NCI-H748 treated with DMSO at 0.1 percent for 48 hours (cell line): Measurements from ENCODE around the gene BCR.

ENCODE experiments used
- DNase-seq: peaks from one replicate; lab custom pipeline; 2025; lab: John Stamatoyannopoulos, UW

The BCR gene

DNA sequence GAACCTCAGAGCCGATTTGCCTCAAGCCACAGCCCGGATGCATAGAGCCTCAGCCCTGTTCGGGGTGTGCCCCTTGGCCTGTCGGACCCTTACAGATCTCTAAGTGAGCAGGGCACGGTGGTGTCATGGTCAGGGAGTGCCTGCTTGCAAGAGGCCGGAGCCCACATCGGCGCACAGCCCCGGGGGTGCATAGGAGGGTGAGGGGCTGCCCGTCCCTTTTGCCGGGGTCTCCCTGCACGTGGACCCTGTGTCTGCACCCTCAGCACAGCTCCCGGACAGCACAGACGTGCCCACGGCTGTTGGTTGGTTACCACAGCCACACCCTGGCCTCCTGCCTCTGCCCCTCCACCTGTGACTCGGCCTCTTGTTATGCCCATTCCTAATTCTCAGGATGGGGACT, 28.5 kb upstream of the BCR start:
- no peak for DNase-seq

DNA sequence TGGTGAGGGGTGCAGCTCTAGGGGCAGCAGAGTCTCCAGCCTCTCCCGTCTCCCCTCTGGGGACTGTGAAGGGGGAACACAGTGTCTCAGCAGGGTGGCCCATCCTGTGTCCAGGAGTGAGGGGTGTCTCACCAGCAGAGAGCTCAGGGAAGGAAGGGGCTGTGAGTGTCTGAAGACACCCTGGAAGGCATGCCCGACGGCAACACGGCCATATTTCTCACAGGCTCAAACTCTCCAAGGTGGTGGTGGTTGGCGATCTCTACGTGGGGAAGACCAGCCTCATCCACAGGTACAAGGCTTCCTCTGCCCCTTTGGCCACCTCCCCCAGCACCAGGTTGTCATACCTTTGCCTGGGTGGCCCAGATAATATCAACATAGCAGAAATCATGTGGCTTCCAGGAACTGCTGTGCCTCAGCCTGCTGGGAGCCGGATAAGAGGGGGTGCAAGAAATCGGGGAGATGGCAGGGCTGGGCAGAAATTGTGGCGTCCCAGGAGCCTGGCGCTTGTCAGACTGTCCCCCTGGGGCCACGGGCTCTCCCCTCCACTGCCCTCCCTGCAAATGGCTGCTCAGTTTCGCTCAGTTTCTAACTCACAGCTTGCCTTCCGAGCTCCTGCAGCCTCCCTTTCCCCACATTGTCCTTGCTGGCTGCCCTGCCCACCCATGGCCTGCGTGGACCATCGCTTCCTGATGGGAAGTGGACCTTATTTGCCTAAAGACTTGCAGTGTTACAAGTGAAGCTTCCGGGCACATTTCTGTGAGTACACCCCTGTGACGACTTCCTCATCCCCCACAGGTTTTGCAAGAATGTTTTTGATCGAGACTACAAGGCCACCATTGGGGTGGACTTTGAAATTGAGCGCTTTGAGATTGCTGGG, 27.8 kb upstream of the BCR start:
- DNase-seq = no peak

DNA sequence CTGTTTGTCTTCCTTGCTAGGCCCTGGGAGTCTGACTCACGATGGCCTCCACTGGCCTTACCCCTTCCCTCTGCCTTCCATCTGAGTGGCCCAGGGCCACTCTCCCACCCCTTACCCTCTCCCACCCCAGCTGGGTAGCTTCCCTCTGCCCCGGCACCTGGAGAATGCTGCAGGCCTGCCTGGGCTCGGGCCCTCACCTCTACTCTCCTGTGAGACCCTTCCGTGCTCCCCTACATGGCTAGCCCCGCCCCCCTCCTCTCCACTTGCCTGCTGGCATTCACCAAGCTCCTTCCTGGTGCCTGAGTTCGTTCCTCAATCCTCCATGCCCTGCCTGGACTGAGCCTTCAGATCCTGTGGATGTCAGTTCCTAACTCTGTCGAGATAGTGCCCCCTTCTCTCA, 26.3 kb upstream of the BCR start:
- DNase-seq = no peak

DNA sequence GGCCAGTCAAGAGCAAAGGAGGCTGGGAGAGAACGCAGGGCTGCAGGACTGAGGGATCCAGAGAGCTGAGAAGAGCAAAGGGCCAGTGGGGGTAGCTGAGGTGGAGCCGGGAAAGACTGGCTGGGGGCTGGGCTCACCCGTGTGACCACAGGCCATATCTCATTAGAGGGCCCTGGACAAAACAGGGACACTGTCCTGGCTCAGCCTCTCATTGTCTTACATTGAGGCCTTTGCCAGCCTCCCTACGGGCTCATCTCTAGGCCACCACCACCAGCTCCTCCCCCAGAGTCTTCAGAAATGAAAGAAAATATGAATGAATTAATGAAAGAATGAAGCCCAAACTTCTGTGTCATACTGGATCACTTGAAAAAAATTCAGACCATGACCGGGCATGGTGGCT, 25.8 kb upstream of the BCR start:
- DNase-seq = no peak

DNA sequence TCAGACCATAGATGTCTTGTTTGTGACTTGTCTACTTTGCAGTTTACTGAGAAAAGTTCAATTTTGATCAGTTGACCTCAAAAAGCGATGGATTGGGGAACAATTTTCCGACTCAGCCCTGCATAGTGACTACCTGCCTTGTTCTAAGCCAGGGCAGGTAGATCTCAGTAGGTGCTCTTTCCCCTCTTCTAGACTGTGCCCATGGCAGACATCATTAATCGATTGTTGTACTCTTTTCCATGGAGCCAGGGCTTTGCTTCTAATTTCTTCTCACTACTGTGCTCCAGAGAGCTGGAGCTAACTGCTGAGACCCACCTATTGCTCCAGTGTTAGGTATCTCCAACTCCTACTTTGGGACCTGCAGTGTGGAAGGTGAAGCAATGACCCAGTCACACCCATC, 25.2 kb upstream of the BCR start:
- DNase-seq = no peak

DNA sequence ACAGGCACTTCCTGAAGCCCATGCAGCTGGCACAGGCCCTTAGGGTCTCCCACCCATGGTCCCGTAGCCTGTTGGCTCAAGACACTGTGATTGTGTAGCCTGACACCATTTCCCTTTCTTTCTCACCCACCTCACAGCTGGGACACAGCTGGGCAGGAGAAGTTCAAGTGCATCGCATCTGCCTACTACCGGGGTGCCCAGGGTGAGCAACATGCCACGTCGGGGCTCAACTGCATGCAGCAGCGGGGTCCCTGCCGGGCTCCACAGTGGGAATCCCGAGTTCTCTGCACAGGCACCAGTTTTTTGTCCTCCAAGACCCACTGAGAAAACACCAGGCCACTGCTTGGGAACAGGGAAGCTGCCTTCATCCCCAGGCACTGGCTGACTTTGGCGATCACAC, 24.5 kb upstream of the BCR start:
- no peak for DNase-seq

DNA sequence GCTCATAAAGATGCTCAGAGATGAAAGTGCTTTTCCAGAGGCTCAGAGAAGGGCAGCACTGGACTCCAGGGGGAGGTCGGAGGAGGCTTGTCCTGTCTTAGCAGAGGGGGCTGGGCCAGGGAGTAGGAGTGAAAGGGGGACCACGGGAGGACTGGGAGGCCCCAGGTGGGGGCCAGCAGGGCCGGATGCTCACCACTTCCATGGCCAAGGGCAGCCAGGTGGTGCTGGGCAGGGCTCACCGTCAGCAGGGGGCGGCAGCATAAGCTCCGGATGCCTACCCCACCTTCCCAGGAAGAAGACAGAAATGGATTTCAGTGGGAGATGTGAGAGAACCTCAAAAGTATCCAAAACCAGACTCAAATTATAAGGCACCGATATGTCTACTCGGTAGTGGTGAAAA, 24.0 kb upstream of the BCR start:
- DNase-seq = no peak

DNA sequence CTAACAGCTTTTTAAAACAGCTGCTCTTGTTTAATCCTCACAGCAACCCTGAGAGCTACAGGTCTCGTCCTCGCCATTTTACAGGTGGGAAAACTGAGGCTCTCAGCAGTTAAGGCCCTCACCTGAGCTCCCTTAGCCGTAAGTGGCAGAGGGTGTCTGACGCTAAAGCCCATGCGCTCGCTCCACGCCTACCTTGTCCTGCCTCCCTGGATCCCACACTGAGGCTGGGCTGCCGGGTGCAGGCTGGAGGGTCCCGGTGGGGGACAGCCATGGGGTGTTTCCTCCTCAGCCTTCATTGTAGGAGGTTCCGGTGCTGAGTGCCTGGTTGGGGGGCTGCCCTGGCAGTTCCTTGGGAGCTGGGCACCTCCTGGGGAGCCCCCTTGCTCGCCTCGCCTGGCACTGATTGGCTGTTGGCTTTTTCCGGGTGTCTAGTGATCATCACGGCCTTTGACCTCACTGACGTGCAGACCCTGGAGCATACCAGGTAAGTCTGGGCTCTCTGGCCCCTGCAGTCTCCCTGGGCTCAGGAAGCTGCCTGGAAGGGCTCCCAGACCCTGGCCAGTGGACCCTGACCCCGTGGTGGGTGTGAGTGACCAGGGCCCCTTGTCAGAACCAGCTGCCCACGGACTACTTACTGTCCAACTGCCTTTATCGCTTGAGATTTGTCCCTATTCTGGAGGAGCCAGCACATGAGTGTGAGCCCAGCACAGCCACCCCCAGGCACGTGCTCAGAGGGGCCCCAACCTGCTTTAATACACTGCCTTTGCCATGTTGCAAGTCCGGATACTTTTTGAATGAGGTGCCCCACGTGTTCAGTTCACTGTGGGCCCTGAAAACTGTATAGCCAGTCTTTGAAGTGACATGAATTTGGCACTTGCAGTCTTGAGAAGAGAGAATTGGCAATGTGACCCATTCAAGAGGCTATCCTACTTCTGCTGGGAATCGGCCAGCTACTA, 22.5 kb upstream of the BCR start:
- DNase-seq = no peak

DNA sequence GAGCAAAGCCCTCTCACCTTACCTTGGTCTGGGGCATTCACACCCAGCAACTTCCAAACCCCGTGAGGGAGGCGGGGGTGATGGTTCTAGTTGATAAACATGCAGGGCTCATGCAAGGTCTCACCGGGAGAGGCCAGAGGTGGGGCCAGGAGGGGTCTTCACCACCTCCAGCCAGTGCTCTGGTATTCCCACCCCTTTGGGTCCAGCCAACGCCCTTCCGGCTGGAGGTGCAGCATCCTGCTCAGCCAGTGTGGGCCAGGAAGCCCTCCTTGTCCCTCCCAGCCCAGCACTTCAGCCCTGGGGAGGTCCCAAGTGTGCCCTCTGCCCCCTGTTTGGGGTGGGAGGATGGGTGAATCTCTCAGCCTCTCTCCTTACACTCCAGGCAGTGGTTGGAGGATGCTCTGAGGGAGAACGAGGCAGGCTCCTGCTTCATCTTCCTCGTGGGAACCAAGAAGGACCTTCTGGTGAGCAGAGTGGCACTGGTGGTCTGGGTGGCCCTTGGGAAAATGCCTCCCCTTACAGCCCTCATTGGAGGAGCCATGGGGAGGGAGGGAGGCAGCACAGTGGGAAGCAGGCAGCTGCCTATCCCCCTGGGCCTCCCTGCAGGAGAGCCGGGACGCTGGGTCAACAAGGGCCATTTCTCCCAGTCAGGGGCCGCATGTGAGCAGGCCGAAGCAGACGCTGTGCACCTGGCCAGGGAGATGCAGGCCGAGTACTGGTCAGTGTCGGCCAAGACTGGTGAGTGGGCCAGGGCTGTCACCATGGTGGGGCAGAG, 21.6 kb upstream of the BCR start:
- no peak for DNase-seq

DNA sequence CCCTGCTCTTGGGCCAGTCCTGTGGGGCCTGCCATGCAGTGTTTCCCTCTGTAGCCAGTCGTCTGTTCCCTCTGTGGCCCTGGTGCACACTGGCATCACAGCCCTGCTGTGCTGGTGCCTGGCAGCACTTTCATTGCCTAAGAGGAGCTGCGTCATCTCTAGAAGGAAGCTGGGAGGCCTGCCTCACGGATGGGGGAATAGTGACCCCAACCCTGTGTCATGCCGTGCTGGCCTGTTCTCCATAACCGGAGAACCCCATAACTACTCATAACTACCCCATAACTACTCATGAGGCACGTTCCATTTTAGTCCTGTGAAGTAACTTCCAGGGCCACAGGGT, 21.0 kb upstream of the BCR start:
- DNase-seq = no peak

DNA sequence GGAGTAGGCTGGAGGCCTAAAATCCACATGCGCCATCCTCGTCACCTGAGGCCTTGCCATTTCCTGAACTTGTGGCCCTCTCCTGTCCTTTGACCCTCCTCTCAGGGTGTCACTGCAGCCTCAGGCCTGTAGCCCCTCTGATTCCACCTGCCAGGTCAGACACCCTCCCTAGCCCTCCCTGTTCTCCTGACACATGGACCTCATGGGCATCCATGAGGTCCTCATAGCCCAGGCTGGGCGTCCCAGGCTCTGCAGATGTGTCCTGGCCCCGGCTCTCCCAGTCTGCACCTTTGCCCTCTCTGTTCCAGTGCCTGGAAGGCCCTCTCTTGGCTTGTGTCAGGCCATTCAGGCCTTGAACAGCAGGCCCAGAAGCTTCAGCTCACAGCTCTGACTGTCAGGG, 19.3 kb upstream of the BCR start:
- no peak for DNase-seq

DNA sequence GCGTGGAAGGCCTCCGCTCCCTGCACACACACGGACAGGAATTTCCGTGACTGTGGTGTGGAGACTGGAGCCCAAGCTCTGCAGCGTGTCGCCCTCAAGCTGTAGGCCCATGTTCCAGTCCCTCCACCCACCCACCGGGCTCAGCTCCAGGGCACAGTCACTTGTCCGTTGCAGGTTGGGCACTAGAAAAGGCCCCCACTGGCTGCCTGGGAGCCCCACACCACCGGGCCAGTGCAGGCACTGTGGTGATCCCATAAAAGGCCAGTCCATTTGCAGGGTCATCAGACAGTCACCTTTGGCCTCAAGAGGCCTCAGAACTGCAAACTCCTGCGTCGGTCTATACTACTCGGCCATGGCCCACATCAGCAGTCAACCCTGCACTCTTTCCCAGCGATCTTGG, 18.7 kb upstream of the BCR start:
- no peak for DNase-seq

DNA sequence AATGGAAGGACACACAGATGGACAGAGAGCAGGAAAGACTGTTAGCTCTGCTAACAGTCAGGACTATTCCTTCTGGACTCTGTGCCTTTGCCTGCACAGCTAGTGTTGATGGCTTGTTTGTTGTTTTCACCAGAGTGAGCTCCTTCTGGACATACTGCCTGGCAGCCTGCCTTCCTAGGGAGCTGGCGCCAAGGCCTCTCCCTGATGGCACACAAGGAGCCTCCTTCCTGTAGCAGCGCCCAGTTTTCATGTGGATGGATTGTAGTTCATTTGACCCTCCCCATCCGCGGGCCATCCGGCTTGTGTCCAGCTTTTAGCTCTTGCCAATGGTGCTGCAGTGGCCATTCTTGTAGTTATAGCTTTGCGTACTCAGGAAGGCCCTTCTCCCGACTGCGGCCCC, 16.6 kb upstream of the BCR start:
- DNase-seq = no peak

DNA sequence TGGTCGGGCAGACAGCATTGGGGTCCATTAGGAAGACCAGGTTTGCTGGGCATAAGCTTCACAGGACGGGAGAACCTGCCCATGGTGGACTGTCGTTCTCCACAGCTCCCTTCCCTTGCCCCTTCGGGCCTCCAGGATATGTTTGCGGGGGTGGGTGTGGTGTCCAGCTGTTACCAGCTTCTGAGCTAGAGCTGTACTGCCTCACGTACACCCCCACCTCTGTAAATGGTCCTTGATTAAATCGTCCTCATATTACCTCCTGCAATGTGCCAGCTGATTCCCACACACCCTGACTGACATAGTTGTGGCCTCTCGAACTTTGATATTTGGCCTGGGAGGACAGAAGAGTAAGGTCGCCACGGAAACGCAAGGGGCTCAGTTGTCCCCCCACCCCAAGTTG, 16.2 kb upstream of the BCR start:
- DNase-seq = no peak

DNA sequence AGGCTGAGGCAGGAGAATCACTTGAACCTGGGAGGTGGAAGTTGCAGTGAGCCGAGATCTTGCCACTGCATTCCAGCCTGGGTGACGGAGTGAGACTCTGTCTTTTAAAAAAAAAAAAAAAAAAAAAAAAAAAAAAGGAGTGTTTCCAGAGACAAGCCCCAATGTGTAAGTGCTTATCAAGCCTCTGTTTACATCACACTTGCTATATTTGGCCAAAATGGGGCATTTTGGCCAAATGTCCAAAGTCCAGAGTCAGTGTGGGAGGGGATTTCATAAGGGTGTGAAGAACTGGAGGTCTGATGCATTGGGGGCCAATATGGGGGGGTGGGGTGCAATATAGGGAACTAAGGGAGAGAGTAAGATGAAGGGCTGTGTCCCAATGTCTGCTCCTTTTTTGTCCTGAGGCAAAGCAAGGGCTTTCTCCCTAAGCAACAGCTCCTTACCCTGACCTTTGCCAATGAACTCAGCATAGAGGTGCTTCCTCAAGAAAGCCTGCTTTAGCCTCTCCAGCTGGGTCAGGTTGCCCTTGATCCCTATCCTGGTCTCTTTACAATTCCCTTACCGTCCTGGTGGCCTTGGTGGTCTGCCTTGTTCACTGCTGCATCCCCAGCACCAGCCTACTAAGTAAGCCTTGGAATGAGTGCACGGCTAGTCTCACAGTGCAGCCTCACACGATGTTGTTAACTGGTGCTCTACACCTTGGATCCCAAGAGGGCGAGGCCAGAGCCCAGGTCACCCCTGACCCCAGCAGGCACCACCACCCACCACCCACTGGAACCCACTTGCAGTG, 14.1 kb upstream of the BCR start:
- DNase-seq = no peak

DNA sequence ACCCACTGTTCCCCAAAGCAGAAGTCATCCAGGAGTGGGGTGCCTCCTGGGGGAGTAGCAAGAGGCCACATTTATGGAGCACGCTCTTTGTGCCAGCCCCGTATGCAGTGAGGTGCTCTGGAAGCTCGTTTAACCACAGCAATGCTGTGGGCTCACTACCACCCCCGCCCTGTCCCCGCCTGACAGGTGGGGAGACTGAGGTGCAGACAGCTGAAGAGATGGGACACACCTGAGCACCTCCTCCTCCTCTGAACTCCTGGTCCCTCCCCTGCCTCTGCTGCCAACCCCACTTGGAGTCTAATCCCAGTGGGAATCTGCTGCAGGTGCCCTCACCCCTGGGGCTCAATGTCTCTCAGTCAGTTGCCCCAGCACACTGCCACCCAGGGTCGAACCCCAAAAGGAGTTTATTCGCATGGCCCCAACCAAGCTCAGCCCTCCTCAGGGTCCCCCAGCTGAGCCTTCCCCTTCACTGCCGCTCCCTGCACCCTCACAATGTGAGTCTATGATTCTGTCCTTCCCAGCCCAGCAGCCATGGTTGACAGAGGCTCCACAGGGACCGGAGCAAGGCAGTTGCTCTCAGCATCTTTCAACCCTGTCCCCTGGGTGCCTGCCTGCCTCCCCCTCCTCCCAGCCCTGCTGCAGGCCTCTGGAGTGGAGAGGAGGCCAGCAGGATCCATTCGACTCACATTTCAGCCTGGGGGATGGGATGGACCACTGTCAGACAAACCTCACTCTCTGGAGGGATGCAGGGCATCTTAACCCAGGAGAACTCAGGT, 13.3 kb upstream of the BCR start:
- DNase-seq = no peak

DNA sequence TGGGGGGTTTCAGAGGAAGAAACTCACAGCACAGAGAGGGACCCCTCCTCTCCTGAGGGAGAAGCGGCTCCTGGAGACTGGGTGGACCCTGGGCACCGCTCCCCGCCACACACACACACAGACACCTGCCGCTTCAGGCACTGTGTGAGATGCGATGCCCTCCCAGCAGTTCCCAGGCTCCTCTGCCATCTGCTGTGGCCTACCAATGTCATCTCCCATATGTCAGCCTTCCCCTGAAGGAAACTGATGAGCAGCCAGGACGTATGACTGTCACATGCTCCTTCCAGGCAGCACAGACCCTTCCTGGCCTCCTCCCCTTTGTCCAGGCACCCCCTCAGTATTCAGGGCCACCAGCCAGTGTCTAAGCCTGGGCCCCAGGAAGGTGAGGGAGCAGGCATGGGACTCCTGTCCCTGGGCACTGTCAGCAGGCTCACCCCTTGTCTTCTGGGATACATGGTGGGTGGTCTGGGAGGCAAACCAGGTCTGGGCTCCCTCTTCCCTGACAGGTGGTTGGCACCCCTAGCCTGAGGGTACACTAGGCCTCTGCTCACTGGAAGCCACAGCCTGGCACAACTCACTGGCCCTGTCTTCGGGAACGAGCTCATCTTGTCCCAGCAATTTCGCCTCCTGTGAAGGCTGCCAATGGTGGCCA, 11.8 kb upstream of the BCR start:
- DNase-seq = no peak

DNA sequence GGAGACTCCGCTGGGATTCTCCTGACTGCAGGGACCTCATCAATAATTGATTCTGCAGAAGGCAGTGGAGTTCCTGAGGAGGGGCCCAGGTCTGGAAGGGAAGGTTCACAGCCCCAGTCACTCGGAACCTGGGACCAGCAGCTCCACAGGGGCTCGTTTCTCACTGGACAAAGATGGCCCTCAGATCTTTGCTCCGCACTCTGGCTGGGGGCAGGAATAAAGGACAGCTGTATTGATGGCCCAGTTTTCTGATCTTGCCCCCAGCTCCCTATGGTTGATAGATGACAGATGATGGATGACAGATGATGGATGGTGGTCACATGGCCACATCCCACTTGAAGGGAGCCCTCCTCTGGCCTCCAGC, 11.3 kb upstream of the BCR start:
- DNase-seq = no peak

DNA sequence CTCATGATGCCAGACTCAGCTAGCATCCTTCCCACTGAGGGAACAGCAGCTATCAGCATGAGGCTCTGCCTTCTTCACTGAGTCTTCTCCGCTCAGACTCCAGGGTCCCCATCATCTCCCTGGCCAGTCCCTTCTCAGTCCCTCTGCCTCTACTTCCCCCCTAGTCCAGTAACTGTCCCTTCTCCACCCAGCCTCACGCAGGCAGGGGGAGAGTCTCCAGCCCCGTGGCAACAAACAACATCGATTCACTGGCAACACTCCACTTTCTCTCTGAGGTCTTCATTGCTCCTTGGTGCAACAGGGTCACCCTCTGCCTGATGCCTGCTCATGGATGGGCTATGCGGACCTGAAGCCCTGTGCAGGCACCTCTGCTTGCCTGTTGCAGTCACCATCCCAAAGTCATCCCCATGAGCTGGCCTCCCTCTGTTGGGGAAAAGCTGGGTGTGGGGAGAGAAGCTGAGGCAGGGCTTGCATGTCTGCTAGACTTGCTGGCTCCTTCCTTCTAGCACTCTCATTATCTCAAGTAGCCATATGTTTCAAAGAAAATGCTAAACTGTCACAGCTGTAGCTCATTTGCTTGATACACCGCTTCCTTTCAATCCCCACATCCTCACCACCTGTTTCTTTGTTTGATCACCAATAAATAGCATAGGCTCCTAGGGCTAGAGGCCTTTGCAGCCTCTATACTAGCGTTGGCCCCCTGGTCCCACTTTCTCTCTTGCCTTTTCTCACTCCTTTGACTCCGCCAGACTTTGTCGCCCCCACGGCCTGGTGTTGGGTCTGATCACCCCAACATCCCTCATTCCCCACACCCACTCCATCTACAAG, 4.3 kb upstream of the BCR start:
- no peak for DNase-seq

DNA sequence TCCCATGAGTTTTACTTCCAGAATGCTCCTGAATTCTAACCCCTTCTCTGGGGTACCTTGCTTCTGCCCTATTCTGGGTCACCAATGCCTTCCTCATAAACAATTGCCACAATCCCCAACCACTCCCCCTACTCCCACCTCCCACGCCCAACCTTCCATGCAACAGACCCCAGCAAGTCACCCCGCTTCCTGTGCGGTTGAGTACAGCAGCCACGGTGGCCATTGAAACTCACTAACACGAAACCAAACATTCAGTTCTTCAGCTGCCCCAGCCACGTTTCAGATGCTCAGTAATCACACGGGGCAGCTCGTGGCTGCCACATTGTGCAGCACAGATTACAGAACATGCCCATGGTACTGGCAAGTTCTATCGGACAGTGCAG, 3.7 kb upstream of the BCR start:
- no peak for DNase-seq
